GM18907 (cell line): ENCODE measurements around the gene TEX22.

Source experiments
- ATAC-seq: cut with Tn5 transposase; IDR thresholded peaks from one replicate; pipeline ENCODE4 v1.9.1; 2021; ENCODE audit warnings: mild to moderate bottlenecking, moderate library complexity; ENCODE audit not compliant: unreplicated experiment

Gene TEX22

DNA sequence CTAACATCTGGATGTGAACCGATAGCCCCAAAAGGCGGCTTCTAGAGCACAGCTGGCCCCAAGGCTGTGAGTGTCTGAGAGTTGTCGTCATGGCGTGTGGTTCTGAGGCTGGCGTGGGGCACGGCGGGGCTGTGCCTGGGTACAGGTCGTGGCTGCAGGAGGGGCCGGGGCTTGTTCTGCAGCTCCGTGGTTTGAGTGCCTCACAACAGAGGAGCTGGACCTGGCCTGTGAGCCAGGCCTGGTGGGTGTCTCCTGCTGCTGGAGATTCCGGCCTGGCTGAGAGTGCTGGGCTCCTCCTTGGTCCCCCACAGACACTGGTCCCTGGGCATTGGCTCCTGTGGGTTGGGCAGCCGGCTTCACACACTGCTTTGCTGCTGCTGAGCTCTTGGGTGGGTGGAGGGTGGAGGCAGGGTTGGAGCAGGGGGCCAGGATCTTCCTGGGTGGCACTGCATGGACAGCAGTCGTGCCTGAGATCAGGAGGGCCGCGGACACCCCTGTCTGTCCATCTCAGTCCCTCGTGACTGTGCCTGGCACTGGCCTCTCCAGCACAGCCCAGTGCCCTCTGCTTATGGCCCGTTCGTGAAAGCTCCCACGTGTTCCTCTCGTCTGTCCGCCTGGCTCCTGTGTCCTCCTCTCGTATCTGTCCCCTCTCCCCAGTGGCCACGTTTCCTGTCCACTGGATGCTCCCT, 31.8 kb upstream of the TEX22 start:
- no peak for ATAC-seq

DNA sequence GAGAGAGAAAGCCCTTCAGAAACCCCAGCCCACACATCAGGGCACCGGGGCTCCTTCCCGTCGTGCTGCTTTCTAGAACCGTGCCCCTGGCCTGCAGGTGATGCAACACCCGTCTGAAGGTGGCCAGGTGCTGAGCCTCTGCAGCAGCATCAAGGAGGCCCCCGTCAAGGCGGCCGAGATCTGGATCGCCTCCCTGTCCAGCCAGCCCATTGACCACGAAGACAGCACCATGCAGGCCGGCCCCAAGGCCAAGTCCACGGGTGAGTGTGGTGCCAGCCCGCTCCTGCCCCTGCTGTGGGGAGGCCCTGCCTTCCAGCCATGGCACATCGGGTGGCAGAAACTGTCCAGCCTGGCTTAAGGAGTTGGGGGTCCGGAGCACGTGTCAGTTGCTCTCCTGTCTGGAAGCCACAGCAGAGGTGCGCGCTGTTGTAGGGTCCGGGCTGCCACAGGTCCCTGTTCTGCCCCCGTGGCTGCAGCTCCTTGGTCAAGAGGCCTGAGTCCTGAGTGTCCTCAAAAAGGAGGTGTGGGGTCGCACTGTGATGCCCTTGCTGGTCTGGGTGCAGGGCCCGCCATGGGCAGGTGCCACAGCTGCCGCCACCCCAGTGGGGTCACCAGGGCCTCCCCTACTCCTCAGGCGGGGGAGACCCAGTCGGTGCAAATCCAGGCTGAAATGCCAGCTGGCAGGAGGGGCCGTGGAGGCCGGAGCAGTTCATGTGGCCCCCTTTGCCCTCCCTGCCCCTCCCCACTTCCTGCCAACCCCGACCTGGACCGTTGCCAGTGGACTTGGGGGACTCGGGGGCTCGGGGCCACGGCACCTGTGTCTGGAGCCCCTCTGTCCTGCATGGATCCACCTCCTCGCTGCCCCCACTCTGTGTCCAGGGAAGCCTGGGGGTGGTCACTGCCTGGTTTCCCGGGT, 31.0 kb upstream of the TEX22 start:
- ATAC-seq, result no peak

DNA sequence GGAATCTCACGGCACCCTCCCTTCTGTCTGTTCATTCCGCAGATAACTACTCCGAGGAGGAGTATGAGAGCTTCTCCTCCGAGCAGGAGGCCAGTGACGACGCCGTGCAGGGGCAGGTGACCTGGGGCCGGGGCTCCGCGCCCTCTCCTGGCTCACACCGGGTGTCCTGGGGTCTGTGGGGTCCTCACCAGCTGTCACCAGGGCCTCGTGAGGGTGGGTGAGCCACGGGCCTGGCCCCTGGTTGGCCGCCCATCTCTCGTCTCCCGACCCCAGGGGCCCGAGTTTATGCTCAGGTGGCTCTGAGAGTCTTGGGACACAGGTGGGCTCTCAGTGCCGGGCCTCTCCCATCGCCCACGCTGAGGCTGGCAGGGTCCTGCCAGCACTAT, 30.3 kb upstream of the TEX22 start:
- no peak for ATAC-seq

DNA sequence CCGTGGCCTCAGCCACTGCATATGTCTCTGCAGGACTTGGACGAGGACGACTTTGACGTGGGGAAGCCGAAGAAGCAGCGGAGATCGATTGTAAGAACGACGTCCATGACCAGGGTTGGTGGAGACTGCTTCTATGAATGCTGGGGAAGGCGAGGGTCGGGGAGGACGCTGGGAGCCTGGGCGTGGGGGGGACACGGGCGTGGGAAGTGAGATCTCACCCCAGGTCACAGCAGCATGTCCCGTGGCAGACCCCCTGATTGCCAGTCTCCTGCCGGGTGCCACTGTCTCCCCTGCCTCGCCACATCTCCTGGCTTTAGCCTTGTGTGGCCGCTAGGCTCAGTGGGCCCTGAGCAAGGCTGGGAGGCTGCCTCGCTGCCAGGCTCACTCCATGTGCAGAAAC, 29.9 kb upstream of the TEX22 start:
- no peak for ATAC-seq

DNA sequence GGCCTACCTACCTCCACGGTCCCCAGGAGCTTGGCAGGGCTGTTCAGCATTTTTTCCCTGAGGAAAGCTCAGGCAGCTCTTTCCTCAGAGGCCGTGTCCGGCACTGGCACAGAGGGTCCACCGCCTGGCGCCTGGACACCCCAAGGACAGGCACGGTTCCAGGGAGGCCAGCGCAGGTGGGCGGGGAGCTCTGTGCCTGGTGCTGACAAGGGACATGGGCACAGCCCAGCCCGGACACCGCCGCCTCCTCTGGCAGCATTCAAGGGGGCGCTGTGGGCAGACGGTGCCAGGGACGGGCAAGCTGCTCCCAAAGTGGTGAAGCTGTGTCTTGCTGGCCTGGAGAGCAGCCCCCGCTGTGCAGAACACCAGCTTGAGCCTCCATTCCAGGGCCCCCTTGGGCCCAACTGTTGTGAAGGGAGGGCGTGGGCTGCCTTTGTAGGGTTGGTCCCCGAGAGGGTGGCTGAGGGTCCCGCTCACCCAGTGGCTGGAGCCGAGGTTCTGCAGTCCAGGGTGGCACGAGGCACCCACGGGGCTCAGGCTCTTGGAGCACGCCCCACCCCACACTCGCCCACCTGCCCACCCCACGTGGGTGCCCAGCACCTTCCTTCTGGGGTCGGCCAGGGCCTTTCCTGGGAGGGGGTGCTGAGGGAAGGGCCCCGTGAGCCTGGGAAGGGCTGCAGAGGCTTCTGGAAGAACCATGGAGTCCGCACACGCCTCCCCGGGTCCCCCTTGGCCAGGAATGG, 29.3 kb upstream of the TEX22 start:
- ATAC-seq, result no peak

DNA sequence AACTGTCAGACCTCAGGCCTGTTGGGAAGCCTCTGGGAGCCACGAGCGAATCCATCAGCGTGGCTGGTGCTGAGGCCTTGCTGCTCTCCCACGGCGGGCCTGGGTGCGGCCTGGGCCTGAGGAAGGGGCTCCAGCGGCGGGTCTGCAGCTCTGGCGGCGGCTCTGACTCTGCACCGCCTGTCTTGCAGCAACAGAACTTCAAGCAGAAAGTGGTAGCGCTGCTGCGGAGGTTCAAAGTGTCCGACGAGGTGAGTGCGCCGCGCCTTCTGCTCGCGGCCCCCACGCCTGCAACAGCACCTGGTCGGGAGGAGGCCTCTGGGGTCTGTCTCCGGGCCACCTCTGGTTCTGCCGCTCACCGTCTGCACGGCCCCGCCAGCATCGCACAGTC, 28.7 kb upstream of the TEX22 start:
- no peak for ATAC-seq

DNA sequence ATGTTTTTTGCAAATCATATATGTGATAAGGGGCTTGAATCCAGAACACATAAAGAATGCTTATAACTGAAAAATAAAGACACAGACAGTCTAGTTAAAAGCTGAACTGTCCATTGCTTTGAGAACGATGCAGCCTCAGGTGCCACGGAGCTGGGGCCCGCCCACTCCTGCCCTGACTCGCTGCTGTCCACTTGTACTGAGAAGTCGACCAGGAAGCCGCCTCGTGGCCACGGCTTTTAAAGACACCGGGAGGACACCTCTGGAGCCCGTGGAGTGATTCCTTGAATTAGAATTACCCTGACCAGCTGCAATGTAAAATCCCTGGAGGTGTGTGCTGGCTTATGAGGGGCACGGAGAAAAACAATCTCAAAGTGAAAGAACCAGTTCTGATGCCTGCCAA, 23.9 kb upstream of the TEX22 start:
- no peak for ATAC-seq

DNA sequence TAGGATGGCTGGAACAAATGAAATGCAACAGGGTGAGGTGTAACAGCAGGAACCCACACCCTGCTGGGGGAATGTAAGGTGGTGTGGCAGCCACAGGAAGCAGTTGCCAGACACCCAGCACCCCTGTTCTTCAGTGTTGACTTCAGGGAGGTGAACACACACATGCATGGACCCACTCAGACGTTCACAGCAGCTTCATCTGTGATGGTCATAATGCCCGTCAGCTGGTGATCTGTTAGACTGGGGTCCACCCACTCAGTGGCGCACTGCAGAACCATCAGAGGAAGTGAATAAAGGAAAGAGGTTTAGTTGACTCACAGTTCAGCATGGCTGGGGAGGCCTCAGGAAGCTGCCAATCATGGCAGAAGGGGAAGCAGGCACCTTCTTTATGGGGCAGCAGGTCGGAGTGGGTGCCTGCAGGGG, 22.7 kb upstream of the TEX22 start:
- no peak for ATAC-seq

DNA sequence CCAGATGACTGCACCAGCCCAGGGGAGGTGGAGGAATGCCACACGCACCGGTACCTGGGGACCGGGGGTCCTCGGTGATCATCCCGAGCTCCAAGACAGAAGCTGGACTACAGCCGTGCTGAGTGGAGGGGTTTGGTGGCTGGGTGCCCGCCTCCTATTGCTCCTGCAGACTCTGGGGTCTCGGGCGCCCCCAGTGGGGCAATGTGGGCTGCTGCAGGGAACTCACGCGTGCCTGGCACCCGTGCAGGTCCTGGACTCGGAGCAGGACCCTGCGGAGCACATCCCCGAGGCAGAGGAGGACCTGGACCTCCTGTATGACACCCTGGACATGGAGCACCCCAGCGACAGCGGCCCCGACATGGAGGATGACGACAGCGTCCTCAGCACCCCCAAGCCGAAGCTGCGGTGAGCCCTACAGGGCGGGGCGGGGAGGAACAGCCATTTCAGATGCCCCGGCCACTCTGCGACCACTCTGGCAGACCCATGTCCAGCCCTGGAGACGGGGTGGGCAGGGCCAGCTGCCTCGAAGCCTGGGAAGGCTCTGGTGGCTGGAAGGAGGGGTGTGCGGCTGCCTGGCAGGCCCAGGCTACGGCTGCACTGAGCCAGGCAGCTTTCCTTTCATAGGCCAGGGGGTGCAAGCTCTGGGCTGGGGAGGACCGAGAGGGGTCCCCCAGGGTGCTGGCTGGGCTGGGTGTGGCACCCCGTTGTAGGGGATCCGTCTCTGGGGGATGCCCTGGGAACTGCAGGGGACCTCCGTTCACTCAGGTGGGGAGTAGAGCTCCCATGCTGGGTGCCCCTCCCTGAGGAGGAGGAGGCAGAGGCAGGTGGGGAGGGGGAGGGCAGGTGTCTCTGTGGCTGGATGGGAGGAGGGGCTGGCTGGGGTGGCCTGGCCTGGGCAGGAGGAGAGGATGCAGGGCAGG, 21.6 kb upstream of the TEX22 start:
- ATAC-seq, result no peak

DNA sequence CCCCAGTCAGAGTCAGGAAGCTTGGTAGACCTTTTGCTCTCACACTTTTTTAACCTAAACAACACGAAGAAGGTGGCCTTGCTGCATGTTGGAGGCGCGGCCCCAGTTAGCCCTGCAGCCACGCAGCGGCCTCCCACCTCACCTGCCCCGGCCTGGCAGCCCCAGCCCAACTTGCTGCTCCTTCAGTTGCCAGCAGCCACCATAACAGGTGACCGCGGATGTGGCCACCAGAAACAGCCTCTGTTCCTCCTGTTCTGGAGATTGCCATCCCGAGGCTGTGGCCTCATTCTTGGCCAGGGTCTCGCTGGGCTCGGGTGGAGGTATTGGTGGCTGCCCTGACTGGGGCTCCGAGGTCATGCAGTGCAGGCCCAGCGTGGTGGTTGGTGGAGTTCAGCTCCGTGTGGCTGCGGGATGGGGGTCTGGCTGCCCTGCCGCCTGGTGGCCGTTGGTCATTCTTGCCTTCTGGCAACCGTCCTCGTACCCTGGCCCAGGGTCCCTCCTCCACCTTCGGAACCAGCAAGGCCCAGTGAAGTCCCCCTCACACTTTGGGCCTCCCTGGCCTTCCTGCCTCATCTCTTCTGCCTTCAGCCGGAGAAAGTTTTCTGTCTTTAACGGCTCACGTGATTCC, 20.7 kb upstream of the TEX22 start:
- no peak for ATAC-seq

DNA sequence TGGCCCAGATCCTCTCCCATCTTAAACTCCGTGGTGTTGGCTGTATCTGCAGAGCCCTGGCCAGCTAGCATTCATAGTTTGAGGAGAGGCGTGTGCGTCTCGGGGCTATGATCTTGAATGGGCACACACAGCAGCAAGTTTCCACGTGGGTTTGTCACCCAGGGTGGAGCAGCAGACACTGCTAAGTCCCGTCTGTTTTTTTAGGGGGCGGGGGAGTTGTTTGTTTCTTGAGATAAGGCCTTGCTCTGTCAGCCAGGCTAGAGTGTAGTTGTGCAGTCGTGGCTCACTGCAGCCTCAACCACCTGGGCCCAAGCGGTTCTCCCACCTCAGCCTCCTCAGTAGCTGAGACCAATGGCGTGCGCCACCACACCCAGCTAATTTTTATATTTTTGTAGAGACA, 20.1 kb upstream of the TEX22 start:
- no peak for ATAC-seq

DNA sequence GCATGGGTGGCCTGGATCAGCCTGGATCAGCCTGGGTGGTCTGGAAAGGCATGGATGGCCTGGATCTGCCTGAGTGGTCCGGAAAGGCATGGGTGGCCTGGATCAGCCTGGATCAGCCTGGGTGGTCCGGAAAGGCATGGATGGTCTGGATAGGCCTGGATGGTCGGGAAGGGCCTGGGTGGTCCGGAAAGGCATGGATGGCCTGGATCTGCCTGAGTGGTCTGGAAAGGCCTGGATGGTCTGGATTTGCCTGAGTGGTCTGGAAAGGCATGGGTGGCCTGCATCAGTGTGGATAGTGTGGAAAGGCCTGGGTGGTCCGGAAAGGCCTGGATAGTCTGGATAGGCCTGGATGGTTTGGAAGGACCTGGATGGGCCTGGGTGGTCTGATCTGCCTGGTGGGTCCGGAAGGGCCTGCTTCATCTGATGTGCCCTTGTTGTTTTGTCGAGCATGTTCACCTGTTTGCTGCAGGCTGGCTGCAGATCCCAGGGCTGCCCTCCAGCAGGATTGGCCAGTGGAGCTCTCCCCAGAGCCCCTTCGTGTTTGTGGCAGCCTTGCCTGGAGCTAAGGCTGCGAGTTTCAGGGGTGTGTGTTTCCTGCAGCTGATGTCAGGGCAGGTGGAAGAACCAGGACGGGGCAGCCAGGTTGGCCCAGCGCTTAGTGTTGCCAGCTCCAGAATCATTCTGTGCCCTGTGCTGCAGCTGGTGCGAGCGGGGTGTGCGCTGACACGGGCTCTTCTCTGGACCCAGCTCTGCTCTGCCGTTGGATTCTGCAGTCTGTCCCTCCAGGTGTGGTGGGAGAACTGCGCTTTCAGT, 19.3 kb upstream of the TEX22 start:
- no peak for ATAC-seq

DNA sequence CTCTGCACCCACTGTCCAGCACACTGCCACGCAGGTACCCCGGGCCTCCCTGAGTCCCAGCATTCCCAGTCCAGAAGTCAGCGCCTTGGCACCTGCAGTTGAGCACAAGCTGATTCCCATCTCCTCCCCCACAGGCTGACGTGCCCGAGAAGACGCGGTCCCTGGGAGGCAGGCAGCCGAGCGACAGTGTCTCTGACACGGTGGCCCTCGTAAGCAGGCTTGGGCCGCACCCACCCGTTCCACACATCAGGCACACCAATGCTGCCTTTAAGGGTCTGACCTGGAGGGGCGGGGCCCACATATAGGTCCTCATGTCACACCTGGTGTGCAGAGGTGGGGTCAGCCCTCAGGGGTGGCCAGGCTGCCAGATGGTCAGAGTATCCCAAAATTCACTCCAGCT, 18.4 kb upstream of the TEX22 start:
- ATAC-seq, result no peak

DNA sequence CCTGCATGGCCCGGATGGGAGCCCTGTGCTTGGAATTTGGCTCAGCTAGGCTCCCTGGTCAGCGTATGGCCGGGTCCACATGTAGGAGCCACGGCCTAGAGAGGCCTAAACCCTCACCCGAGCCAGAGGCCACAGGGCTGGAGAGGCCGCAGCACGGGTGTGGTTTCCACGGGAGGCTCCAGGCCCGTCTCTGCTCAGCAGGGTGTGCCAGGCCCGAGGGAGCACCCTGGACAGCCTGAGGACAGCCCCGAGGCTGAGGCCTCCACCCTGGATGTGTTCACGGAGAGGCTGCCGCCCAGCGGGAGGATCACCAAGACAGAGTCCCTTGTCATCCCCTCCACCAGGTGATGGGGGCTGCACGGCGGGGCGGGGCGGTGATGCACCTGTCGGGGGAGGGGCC, 17.6 kb upstream of the TEX22 start:
- ATAC-seq, result no peak

DNA sequence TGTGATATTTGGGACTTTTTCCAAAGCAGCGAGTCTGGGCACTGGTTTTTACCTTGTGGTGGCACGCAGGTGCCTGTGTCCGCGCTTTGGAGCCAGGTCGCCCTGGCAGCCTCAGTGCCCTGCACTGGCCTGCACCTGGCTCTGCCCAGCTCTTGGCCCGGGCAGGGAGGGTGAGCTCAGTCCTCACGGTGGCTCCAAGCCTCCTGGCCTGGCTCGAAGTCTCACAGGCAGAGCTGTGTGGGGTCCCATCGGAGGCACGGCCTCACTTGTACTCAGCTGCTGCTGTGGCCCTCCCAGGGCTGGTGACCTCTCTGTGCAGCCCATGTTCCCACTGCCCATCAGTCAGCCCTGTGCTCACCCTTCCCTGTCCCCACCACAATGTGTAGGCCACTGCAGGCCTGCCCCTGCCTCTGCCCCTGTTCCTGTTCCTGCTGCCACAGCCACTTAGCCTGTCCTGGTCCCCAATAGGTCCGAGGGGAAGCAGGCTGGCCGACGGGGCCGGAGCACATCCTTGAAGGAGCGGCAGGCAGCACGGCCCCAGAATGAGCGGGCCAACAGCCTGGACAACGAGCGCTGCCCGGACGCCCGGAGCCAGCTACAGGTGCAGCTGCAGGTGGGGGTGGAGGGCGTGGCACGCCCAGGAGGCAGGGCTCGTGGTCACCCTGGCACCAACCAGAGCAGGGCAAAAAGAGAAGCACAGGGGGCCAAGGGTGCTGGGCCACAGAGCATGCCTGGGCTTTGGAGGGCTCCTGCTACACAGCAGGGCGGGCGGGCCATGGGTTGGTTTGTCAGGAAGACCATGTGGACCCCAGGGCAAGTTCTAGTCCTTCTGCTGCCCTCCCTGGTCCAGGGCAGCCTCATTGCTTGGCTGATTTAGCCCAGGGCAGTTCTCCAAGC, 16.6 kb upstream of the TEX22 start:
- ATAC-seq, result no peak

DNA sequence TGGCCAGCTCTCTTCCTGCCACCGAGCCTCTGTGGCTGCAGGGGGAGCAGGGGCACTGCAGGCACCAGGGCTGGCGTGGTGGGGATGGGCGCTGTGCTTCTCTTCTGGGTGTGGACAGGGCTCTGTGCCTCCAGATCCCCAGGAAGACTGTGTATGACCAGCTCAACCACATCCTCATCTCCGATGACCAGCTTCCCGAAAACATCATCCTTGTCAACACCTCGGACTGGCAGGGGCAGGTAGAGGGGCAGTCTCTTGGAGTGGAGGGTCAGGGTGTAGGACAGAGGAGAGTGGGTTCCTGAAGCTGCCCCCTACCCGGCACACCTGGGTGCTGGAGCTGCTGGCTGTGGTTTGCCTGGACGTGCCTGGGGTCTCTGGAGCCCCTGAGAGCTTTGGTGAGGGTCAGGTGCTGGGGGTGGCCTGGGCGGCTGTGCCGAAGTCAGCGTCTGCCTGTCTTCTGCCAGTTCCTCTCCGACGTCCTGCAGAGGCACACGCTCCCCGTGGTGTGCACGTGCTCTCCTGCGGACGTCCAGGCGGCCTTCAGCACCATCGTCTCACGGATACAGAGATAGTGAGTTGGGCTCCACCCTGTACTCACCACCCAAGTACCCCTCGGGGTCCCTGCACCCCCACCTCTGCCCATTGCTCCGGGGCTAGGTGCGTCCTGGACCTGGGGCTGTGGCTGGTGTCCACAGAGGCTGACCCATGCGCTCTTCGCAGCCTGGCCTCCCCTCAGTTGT, 15.8 kb upstream of the TEX22 start:
- no peak for ATAC-seq

DNA sequence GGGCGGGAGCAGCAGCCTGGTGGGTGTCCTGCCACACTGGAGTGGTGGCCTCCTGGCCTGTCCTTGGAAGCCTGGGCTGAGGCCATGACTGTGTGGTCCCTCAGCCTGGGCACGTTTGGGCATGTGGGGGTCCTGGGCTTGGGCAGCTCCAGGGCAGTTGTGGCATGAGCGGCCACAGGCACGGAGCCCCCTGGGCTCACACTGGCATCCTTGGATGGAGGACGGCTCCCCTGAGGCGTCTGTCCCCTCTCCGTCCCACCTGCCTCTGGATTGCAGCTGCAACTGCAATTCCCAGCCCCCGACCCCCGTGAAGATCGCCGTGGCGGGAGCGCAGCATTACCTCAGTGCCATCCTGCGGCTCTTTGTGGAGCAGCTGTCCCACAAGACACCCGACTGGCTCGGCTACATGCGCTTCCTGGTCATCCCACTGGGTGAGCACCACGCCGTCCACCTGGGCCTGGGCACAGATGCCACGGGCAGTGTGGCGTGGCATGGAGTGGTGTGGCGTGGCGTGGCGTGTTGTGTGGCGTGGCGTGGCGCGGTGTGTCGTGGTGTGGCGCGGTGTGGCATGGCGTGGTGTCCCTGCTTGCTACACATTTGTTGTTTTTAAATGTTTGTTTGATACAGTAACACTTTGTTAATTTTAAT, 15.1 kb upstream of the TEX22 start:
- no peak for ATAC-seq
